Embryonic facial prominence (tissue), 1 donor: ENCODE results near the gene PEX6.
A peak's percentile ranks its signal among the peaks of the same experiment; 100 is the strongest.
"Not testable (repeated sequence)": the region's sequence is repeated elsewhere in the genome, so short reads cannot be mapped to it uniquely, and the experiment has no call there.

Source experiments
- DNase-seq: peaks from one replicate; pipeline ENCODE4 v3.0.0-alpha.2; 2016; ENCODE audit errors: extremely low spot score

Gene PEX6

GRCh38 chr6:43001843-43002242, 22.9 kb upstream of the PEX6 start:
- DNase-seq: no peak

- DNase-seq: not testable (repeated sequence)
Measured at GRCh38 chr6:42998205-42998604, 19.2 kb upstream of the PEX6 start.

- no peak for DNase-seq
Measured at GRCh38 chr6:42996513-42996912, 17.5 kb upstream of the PEX6 start.

- no peak for DNase-seq
Measured at GRCh38 chr6:42993445-42993844, 14.5 kb upstream of the PEX6 start.

GRCh38 chr6:42989923-42990322, 10.9 kb upstream of the PEX6 start:
- DNase-seq: no peak

- DNase-seq: no peak
Measured at GRCh38 chr6:42988486-42989020, 9.6 kb upstream of the PEX6 start.

GRCh38 chr6:42987533-42988451, 8.8 kb upstream of the PEX6 start:
- no peak for DNase-seq

- no peak for DNase-seq
Measured at GRCh38 chr6:42984924-42985475, 6.0 kb upstream of the PEX6 start.

- peak; percentile 97 for DNase-seq
Measured at GRCh38 chr6:42984001-42984923, 5.3 kb upstream of the PEX6 start, which contains the start of gene PPP2R5D. TSS of gene PPP2R5D (plus strand) at chr6:42984570. CDS start at chr6:42984678, 108 bp downstream.

- DNase-seq: no peak
Measured at GRCh38 chr6:42981836-42982235, 2.9 kb upstream of the PEX6 start.

- DNase-seq: no peak
Measured at GRCh38 chr6:42979523-42980177, 669 bp upstream of the PEX6 start.

GRCh38 chr6:42978487-42978838, 518 bp downstream of the PEX6 start:
- no peak for DNase-seq

- DNase-seq: no peak
Measured at GRCh38 chr6:42974919-42975505, 4.0 kb downstream of the PEX6 start.

GRCh38 chr6:42973926-42974325, 5.1 kb downstream of the PEX6 start:
- no peak for DNase-seq

GRCh38 chr6:42971746-42972327, 7.1 kb downstream of the PEX6 start:
- no peak for DNase-seq

GRCh38 chr6:42970871-42971612, 7.9 kb downstream of the PEX6 start:
- DNase-seq: no peak

- DNase-seq: no peak
Measured at GRCh38 chr6:42969934-42970333, 9.0 kb downstream of the PEX6 start.

GRCh38 chr6:42969431-42969830, 9.6 kb downstream of the PEX6 start:
- no peak for DNase-seq

- DNase-seq: no peak
Measured at GRCh38 chr6:42968783-42969182, 10.2 kb downstream of the PEX6 start.

GRCh38 chr6:42968126-42968701, 10.8 kb downstream of the PEX6 start:
- DNase-seq: no peak
